ENCODE results near the gene OR6Q1.

- TF ChIP-seq CTCF (IDR thresholded peaks at IDR 0.05) (no peak), POLR2A (IDR thresholded peaks at IDR 0.05) (no peak)
These were observed 3.7 kb downstream of the OR6Q1 start for GRCh38 chr11:58034471-58034870.
